HG03457 (cell line): ENCODE results near the gene ZNRD2.
A peak's percentile ranks its signal among the peaks of the same experiment; 100 is the strongest.

Source experiments
- ATAC-seq: cut with Tn5 transposase; IDR thresholded peaks from one replicate; pipeline ENCODE4 v1.9.1; 2021; ENCODE audit warnings: moderate number of reproducible peaks; ENCODE audit not compliant: unreplicated experiment

Gene ZNRD2

DNA sequence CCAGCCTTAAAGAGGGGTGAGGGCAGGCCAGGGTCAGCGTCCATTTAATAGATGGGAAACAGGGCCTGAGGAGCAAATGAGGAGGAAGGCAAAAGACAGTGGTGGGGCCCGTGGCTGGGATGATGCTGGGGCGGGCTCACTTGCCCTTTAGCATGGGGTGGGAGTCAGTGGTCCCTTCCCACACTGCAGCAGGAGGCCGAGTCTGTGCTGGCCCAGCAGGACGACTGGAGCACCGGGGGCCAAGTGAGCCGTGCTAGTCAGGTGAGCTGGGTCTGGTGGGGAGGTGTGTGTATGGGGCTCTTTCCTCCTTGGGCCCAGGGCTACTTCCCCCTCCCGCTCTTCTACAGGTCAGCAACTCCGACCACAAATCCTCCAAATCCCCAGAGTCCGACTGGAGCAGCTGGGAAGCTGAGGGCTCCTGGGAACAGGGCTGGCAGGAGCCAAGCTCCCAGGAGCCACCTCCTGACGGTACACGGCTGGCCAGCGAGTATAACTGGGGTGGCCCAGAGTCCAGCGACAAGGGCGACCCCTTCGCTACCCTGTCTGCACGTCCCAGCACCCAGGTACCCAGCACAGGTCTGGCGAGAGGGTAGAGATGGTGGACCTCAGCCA lies 32.6 kb upstream of the ZNRD2 start:
- no peak for ATAC-seq

- no peak for ATAC-seq
Observed at GRCh38 chr11:65538232-65538914, 31.9 kb upstream of the ZNRD2 start.

DNA sequence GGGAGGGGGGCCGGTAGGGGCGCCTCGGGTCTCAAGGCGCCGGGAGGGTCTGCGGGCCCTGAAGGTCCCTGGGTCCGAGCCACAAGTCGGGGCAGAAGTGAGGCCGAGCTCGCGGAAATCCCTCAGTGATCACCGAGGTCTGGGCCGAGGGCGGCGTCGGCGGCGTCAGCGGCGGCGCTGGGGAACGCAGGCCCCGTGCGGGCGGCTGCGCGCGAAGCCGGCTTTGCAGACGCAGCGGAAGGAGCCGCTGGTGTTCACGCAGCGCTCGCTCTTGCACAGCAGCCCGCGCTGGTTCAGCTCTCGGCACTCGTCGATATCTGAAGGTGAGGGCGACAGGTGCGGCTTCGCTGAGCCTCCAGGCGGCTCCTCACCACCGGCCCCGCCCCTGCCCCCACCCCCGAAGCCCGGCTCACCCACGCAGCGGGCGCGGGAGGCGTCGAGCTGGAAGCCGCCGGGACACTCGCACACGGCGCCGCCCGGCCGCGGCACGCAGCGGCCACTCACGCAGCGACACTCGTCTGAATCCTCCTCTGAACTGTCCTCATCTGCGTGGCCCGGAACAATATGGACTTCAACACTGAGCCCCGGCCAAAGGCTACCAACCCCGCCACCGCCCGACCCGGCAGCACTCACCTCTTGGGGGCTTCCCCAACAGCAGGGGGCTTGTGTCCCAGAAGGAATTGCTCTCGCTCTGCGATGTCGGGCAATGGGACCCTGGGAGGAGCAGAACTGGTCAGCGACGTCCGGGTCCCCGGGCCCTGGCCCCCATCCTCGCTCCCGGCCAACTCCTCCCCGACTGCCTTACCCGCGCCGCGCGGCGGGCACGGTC lies 31.1 kb upstream of the ZNRD2 start:
- no peak for ATAC-seq

- peak; percentile 27 for ATAC-seq
Observed at GRCh38 chr11:65539744-65540289, 30.5 kb upstream of the ZNRD2 start.

- ATAC-seq, result peak; percentile 36
Observed at GRCh38 chr11:65540290-65541092, 29.8 kb upstream of the ZNRD2 start.

GRCh38 chr11:65541093-65541982 lies 28.9 kb upstream of the ZNRD2 start:
- no peak for ATAC-seq

DNA sequence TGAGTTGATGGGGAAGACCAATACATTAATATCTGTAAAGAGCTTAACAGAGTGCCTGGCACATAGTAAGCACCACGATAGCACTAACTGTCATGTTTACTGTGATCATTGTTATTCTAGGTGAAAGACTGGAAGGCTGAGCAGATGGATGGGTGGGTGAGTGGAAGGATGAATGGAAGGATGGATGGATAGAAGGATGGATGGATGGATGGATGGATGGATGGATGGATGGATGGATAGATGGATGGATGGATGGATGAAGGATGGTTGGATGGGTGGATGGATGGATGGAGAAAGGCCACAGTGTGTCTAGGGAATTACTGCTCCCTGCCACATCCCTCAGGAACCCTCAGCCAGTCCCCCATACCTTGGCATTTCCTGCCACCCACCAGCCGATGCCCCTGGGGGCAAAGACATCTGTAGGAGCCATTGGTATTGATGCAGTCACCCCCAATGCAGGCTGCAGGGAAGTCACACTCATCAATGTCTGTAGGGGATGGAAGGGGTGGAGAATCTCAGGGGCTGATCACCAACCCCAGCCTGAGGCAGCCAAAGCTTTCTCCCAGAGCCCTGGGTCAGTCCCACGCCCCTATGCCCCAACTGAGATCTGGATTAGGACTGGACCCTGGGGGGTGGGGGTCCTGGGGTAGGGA lies 27.4 kb upstream of the ZNRD2 start:
- no peak for ATAC-seq

DNA sequence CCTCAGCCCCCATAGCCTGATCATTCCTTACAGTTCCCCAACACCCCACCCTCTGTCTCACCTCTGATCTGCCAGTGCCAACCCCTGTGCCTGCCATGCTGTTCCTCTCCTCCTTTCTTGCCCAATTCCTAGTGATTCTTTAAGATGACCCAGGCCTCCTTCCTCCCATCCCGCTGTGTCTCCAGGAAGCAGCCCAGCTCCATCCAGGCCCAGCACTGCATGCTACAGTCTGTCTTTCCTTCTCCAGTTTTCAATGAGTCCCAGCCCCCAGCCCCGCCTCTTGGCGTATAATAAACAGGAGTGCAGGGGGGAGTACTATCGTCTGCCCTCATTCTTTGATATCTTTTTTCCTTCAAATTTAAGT lies 24.4 kb upstream of the ZNRD2 start:
- no peak for ATAC-seq

DNA sequence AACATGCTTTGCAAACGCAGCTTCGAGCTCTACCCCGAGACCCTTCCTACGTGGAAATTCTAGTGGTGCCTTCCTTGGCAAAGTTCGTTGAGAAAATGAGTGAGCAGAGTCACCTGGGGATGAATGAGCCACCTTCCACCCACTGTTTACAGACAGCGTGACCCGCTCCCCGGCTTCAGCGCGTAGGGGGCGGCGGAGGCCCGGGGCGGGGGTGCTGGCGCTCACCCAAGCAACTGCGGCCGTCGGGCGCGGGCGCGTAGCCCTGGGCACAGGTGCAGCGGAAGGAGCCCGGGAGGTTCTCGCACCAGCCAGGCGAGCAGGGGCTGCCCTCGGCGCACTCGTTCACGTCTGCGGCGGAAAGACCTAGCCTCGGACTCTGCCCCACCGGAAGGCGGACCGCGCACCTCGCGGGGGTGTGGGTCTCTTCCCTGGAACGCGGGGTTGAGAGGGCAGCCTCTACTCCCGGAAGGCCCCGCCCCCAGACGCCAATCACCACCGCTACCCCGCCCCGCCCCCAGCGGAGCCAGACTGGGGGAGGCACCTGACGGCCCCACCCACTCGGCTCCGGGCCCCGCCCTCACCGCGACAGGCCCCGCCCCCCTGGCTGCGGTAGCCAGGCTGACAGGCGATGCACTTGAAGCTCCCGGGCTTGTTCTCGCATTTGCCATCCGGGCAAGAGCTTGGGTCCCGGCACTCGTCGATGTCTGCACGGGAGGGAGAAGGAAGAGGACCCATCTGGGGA lies 23.9 kb upstream of the ZNRD2 start:
- ATAC-seq, result peak; percentile 42

- ATAC-seq, result no peak
Observed at GRCh38 chr11:65547446-65548125, 22.7 kb upstream of the ZNRD2 start.

- no peak for ATAC-seq
Observed at GRCh38 chr11:65548395-65548794, 21.9 kb upstream of the ZNRD2 start.

- no peak for ATAC-seq
Observed at GRCh38 chr11:65549096-65549495, 21.2 kb upstream of the ZNRD2 start.

- ATAC-seq, result no peak
Observed at GRCh38 chr11:65551572-65552387, 18.5 kb upstream of the ZNRD2 start.

- no peak for ATAC-seq
Observed at GRCh38 chr11:65552388-65552951, 17.8 kb upstream of the ZNRD2 start.

GRCh38 chr11:65553301-65554001 lies 16.8 kb upstream of the ZNRD2 start:
- no peak for ATAC-seq

GRCh38 chr11:65554057-65554818 lies 16.0 kb upstream of the ZNRD2 start:
- no peak for ATAC-seq
